ENCODE measurements around the gene DEFB118. TPM values are rescaled to one million over a fixed set of nuclear protein-coding genes. Genes with fewer than 3 reads are reported as not detected.
"Not testable (repeated sequence)": the region's sequence is repeated elsewhere in the genome, so short reads cannot be mapped to it uniquely, and the experiment has no call there.

DEFB118 gene
- not detected for polyA plus RNA-seq

- 65 to 79% (median 77%) methylated on average over 2 of the region's 2 CpGs for WGBS, 3 donors
- no peak within 1 kb of the TSS for H3K27ac ChIP-seq (ENCODE audit: low read depth, low read length)
Observed at GRCh38 chr20:31368301-31368700, at the start of gene DEFB118. DEFB118 (plus strand) TSS chr20:31368601; CDS start chr20:31368651, 50 bp downstream.

GRCh38 chr20:31322504-31322903 lies 45.9 kb upstream of the DEFB118 start:
- 21 to 54% (median 42%) methylated on average over 3 of the region's 3 CpGs for WGBS, 3 donors
- H3K27ac ChIP-seq (ENCODE audit: low read depth, low read length) = no peak overlapping the region

GRCh38 chr20:31330893-31331292 lies 37.5 kb upstream of the DEFB118 start:
- H3K27ac ChIP-seq (ENCODE audit: low read depth, low read length) = no peak overlapping the region

- H3K27ac ChIP-seq (ENCODE audit: low read depth, low read length) = no peak overlapping the region
Observed at GRCh38 chr20:31341470-31341869, 26.9 kb upstream of the DEFB118 start.

GRCh38 chr20:31355981-31356380 lies 12.4 kb upstream of the DEFB118 start:
- WGBS, 3 donors = 60 to 64% (median 64%) methylated on average over 1 of the region's 1 CpG
- H3K27ac ChIP-seq (ENCODE audit: low read depth, low read length) = no peak overlapping the region

GRCh38 chr20:31363295-31363694 lies 5.1 kb upstream of the DEFB118 start:
- WGBS, 3 donors = 61 to 75% (median 61%) methylated on average over 4 of the region's 4 CpGs
- H3K27ac ChIP-seq (ENCODE audit: low read depth, low read length) = no peak overlapping the region

- whole genome bisulfite sequencing, 3 donors = 63 to 78% (median 72%) methylated on average over 5 of the region's 5 CpGs
Observed at GRCh38 chr20:31364272-31364671, 4.1 kb upstream of the DEFB118 start.

GRCh38 chr20:31374346-31374745 lies 5.9 kb downstream of the DEFB118 start:
- H3K27ac ChIP-seq (ENCODE audit: low read depth, low read length) = no peak overlapping the region
- 54 to 63% (median 60%) methylated on average over 2 of the region's 2 CpGs for WGBS, 3 donors

More at GRCh38 chr20:31364272-31364671, 4.1 kb upstream of the DEFB118 start:
- not testable (repeated sequence) for H3K27ac ChIP-seq (ENCODE audit: low read depth, low read length)

GRCh38 chr20:31390490-31390889 lies 22.1 kb downstream of the DEFB118 start, which contains the start of gene DEFB119:
DEFB119 (minus strand) TSS chr20:31390590; CDS start chr20:31390483, 107 bp downstream.
- WGBS, 3 donors = 42 to 56% (median 51%) methylated on average over 1 of the region's 1 CpG
- H3K27ac ChIP-seq (ENCODE audit: low read depth, low read length) = no peak within 1 kb of the TSS

GRCh38 chr20:31392836-31393235 lies 24.4 kb downstream of the DEFB118 start:
- WGBS, 3 donors = 47 to 72% (median 70%) methylated on average over 2 of the region's 2 CpGs
- no peak overlapping the region for H3K27ac ChIP-seq (ENCODE audit: low read depth, low read length)

GRCh38 chr20:31394900-31395299 lies 26.5 kb downstream of the DEFB118 start:
- 32 to 50% (median 41%) methylated on average over 3 of the region's 3 CpGs for WGBS, 3 donors
- H3K27ac ChIP-seq (ENCODE audit: low read depth, low read length) = no peak overlapping the region

GRCh38 chr20:31403886-31404285 lies 35.5 kb downstream of the DEFB118 start:
- no peak overlapping the region for H3K27ac ChIP-seq (ENCODE audit: low read depth, low read length)
- 33 to 51% (median 46%) methylated on average over 1 of the region's 1 CpG for WGBS, 3 donors

GRCh38 chr20:31406115-31406514 lies 37.7 kb downstream of the DEFB118 start, which contains the start of gene DEFB121:
DEFB121 (minus strand) TSS chr20:31406215; CDS start chr20:31406152, 63 bp downstream.
- 30 to 46% (median 34%) methylated on average over 3 of the region's 3 CpGs for WGBS, 3 donors
- no peak within 1 kb of the TSS for H3K27ac ChIP-seq (ENCODE audit: low read depth, low read length)

- no peak overlapping the region for H3K27ac ChIP-seq (ENCODE audit: low read depth, low read length)
- WGBS, 3 donors = 38 to 63% (median 45%) methylated on average over 1 of the region's 1 CpG
Observed at GRCh38 chr20:31410011-31410410, 41.6 kb downstream of the DEFB118 start.

GRCh38 chr20:31414381-31414780 lies 46.0 kb downstream of the DEFB118 start:
- H3K27ac ChIP-seq (ENCODE audit: low read depth, low read length) = no peak overlapping the region
- 64 to 78% (median 71%) methylated on average over 6 of the region's 6 CpGs for WGBS, 3 donors

GRCh38 chr20:31415653-31416052 lies 47.3 kb downstream of the DEFB118 start:
- no peak overlapping the region for H3K27ac ChIP-seq (ENCODE audit: low read depth, low read length)
- WGBS, 3 donors = 85 to 93% (median 92%) methylated on average over 2 of the region's 2 CpGs

- 76 to 86% (median 85%) methylated on average over 7 of the region's 7 CpGs for WGBS, 3 donors
- H3K27ac ChIP-seq (ENCODE audit: low read depth, low read length) = no peak overlapping the region
Observed at GRCh38 chr20:31418307-31418706, 49.9 kb downstream of the DEFB118 start.
